Stimulated activated naive CD8-positive, alpha-beta T cell treated with anti-CD3 and anti-CD28 coated beads, Interleukin-15, Interleukin-2, amounts not matched to agents 100 U/mL and 50 U/mL, for 24 hours (primary cell): Measurements from ENCODE around the gene MIER1.
A peak's percentile ranks its signal among the peaks of the same experiment; 100 is the strongest.
"Not testable (repeated sequence)": the region's sequence is repeated elsewhere in the genome, so short reads cannot be mapped to it uniquely, and the experiment has no call there.

ENCODE experiments used
- ATAC-seq: fragments of 150-1000 bp; cut with Tn5 transposase; one replicate; pipeline ENCODE4 v1.10.0; 2021
- DNase-seq: peaks from one replicate; pipeline ENCODE4 v3.0.0; 2021

The MIER1 gene

GRCh38 chr1:66924756-66925557, at the start of gene MIER1, which contains the start of gene DNAI4:
MIER1 (plus strand) TSS chr1:66924990; CDS start chr1:66925029, 39 bp downstream.
DNAI4 (minus strand) TSS chr1:66924856; CDS start chr1:66924831, 25 bp downstream.
- peak; percentile 98 for DNase-seq
- ATAC-seq = peak; percentile 96

- ATAC-seq (no peak), DNase-seq (no peak)
These were observed 48.1 kb upstream of the MIER1 start for GRCh38 chr1:66876664-66877063.

GRCh38 chr1:66889030-66889429, 35.8 kb upstream of the MIER1 start:
- DNase-seq = no peak
- ATAC-seq = no peak

- no peak for DNase-seq
- no peak for ATAC-seq
These were observed 34.2 kb upstream of the MIER1 start for GRCh38 chr1:66890621-66891020.

GRCh38 chr1:66893712-66894111, 31.1 kb upstream of the MIER1 start:
- DNase-seq = no peak
- no peak for ATAC-seq

GRCh38 chr1:66915203-66915602, 9.6 kb upstream of the MIER1 start:
- ATAC-seq = not testable (repeated sequence)

GRCh38 chr1:66916320-66916719, 8.5 kb upstream of the MIER1 start:
- no peak for ATAC-seq
- DNase-seq = no peak

More at GRCh38 chr1:66915203-66915602, 9.6 kb upstream of the MIER1 start:
- DNase-seq = not testable (repeated sequence)

- ATAC-seq = no peak
- DNase-seq = no peak
These were observed 7.3 kb upstream of the MIER1 start for GRCh38 chr1:66917476-66917875.

GRCh38 chr1:66919063-66919462, 5.7 kb upstream of the MIER1 start:
- ATAC-seq (no peak), DNase-seq (no peak)

- no peak for ATAC-seq
These were observed 5.0 kb upstream of the MIER1 start for GRCh38 chr1:66919828-66920227.

GRCh38 chr1:66920543-66920942, 4.2 kb upstream of the MIER1 start:
- ATAC-seq = no peak
- DNase-seq = no peak

More at GRCh38 chr1:66919828-66920227, 5.0 kb upstream of the MIER1 start:
- DNase-seq = no peak

- ATAC-seq (no peak), DNase-seq (no peak)
These were observed 744 bp downstream of the MIER1 start for GRCh38 chr1:66925558-66925910.

GRCh38 chr1:66925944-66926343, 1.2 kb downstream of the MIER1 start:
- DNase-seq (no peak), ATAC-seq (no peak)

- ATAC-seq = no peak
- no peak for DNase-seq
These were observed 2.7 kb downstream of the MIER1 start for GRCh38 chr1:66927528-66927927.

GRCh38 chr1:66929146-66929688, 4.4 kb downstream of the MIER1 start:
- DNase-seq = no peak
- no peak for ATAC-seq

GRCh38 chr1:66929691-66929998, 4.9 kb downstream of the MIER1 start:
- DNase-seq (no peak), ATAC-seq (no peak)

GRCh38 chr1:66929999-66930822, 5.4 kb downstream of the MIER1 start:
- ATAC-seq = peak; percentile 83
- DNase-seq = peak; percentile 96

- ATAC-seq = no peak
- no peak for DNase-seq
These were observed 6.0 kb downstream of the MIER1 start for GRCh38 chr1:66930823-66931174.

- ATAC-seq (no peak), DNase-seq (no peak)
These were observed 6.8 kb downstream of the MIER1 start for GRCh38 chr1:66931590-66931989.

GRCh38 chr1:66932291-66932690, 7.5 kb downstream of the MIER1 start:
- ATAC-seq (no peak), DNase-seq (no peak)

GRCh38 chr1:66933887-66934700, 9.3 kb downstream of the MIER1 start:
- no peak for ATAC-seq
- DNase-seq = no peak

GRCh38 chr1:66937529-66938234, 12.9 kb downstream of the MIER1 start:
- no peak for DNase-seq
- ATAC-seq = no peak
